Activated CD4-positive, alpha-beta T cell treated with anti-CD3 and anti-CD28 coated beads, Interleukin-2, Interleukin-6, amounts not matched to agents 100 ng/mL and 50 ng/mL, durations not matched to agents 16 hours and 8 hours (primary cell): ENCODE results near the gene SUDS3.

Experiments
- DNase-seq: peaks from one replicate; pipeline ENCODE4 v3.0.0-alpha.2; 2020

Gene SUDS3

DNA sequence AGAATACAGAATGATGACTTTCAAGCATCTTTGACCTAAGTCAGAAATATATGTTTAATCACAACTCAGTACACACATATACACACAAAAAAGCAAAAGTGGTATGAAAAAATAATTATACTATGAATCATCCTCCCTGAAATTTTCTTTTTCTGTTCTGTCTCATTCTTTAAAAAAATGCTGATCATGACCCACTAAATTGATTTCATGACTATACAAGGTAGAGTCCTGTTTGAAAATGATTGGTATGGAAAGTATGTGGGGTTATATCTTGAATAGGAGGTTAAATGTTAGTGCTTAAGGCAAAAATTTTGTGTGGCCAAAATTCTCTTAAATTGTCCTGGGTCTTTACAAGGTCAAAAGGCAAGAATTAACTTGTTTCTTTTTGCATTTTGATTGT lies 80.4 kb downstream of the SUDS3 start:
- DNase-seq: no peak

DNA sequence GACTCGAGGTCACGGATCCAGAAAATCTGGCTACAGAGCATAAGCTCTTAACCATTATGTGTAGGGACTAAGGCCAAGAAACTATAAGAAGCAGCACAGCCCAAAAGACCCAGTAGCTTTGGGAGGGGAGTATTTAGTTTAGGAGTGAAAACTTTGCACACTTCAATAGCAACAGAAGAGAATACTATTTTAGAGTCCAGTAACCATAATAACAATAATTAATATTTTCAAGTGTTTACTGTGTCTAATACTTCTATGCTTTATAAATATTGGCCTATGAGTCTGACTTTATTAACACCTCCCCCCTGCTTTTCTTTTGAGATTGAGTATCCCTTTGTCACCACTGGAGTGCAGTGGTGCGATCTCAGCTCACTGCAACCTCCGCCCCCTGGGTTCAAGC lies 82.8 kb downstream of the SUDS3 start:
- DNase-seq: no peak

DNA sequence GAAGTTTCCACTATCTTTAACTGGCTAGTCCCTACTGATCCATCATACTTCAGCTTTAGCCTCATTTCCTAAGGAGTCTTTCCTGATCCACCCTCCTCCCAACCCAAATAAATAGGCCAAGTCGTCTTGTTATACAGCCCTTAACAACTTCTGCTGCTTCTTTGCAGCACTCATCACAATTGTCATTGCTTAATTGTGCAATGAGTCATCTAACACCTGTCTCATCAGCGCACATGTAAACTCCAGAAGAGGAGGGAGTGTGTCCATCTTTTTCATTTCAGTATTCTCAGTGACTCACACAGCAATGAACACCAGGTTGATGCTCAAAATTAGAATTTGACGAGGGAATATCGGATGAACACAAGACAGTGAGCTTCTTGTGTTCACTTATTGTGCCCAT lies 87.3 kb downstream of the SUDS3 start:
- DNase-seq: no peak

DNA sequence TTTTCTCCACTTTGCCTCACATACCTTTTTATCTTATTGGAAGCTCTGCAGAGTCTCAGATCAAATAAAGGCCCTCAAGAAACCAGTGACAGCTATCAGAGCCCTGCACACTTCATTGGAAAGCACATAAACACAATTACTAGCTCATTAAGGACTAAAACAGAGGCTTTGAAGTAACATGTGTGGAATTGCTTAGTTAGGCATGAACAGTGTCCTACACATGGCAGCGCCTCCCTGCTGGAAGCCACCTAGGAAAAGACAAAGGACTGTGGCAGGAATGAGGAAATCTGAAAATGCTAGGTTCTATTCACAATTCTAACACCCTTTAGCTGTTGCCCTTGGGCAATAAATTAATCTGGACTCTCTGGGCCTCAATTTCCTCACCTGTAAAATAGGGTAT lies 89.4 kb downstream of the SUDS3 start:
- DNase-seq: no peak
